ENCODE results near the gene BRIP1. TPM values are rescaled to one million over a fixed set of nuclear protein-coding genes. Genes with fewer than 3 reads are reported as not detected.
"Not testable (repeated sequence)": the region's sequence is repeated elsewhere in the genome, so short reads cannot be mapped to it uniquely, and the experiment has no call there.

The BRIP1 gene
- total RNA-seq, 2 donors from 2014 or later: 10.8 to 23.1 TPM

GRCh38 chr17:61668486-61668885, 194.8 kb downstream of the BRIP1 start:
- Mint-ChIP-seq H3K36me3 (no peaks in the 10 kb centered on the region), H3K27ac (no peak overlapping the region), H3K9me3 (no peaks in the 10 kb centered on the region), H3K4me1 (ENCODE audit: low read depth in 2 of 2) (no peaks in the 10 kb centered on the region), H3K4me3 (no peak overlapping the region), H3K27me3 (peaks cover 12 to 15% of the 10 kb centered on the region in 2 donors)
- DNase-seq (ENCODE audit: low spot score): no peak
- ATAC-seq: no peak

- not testable (repeated sequence) for H3K4me1 Mint-ChIP-seq (ENCODE audit: low read depth in 2 of 2); H3K4me3 Mint-ChIP-seq; H3K27ac Mint-ChIP-seq; ATAC-seq; H3K36me3 Mint-ChIP-seq; DNase-seq (ENCODE audit: low spot score); H3K9me3 Mint-ChIP-seq
- H3K27me3 Mint-ChIP-seq: peaks cover 22 to 28% of the 10 kb centered on the region in 2 donors
Observed at GRCh38 chr17:61666406-61667088, 196.8 kb downstream of the BRIP1 start.

- no peak for DNase-seq (ENCODE audit: low spot score)
- Mint-ChIP-seq H3K9me3 (no peaks in the 10 kb centered on the region), H3K4me3 (no peak overlapping the region), H3K27ac (no peak overlapping the region), H3K4me1 (ENCODE audit: low read depth in 2 of 2) (no peaks in the 10 kb centered on the region), H3K27me3 (peaks cover 18 to 28% of the 10 kb centered on the region in 2 donors), H3K36me3 (no peaks in the 10 kb centered on the region)
- ATAC-seq: no peak
Observed at GRCh38 chr17:61663310-61663709, 200.0 kb downstream of the BRIP1 start.

- Mint-ChIP-seq H3K4me1 (ENCODE audit: low read depth in 2 of 2) (no peaks in the 10 kb centered on the region), H3K27ac (no peak overlapping the region), H3K4me3 (no peak overlapping the region), H3K9me3 (no peaks in the 10 kb centered on the region), H3K27me3 (peaks cover 18 to 28% of the 10 kb centered on the region in 2 donors), H3K36me3 (no peaks in the 10 kb centered on the region)
- DNase-seq (ENCODE audit: low spot score) (no peak), ATAC-seq (no peak)
Observed at GRCh38 chr17:61662741-61663140, 200.6 kb downstream of the BRIP1 start.

- Mint-ChIP-seq H3K9me3 (no peaks in the 10 kb centered on the region), H3K27ac (no peak overlapping the region), H3K36me3 (no peaks in the 10 kb centered on the region), H3K4me1 (ENCODE audit: low read depth in 2 of 2) (no peaks in the 10 kb centered on the region), H3K4me3 (no peak overlapping the region), H3K27me3 (peaks cover 18 to 29% of the 10 kb centered on the region in 2 donors)
- no peak for ATAC-seq
- DNase-seq (ENCODE audit: low spot score): no peak
Observed at GRCh38 chr17:61662186-61662585, 201.1 kb downstream of the BRIP1 start.

GRCh38 chr17:61660746-61661485, 202.4 kb downstream of the BRIP1 start:
- no peaks in the 10 kb centered on the region for H3K36me3 Mint-ChIP-seq
- H3K4me3 Mint-ChIP-seq: no peak overlapping the region
- H3K9me3 Mint-ChIP-seq: no peaks in the 10 kb centered on the region
- peaks cover 16 to 34% of the 10 kb centered on the region in 2 donors for H3K27me3 Mint-ChIP-seq
- no peak for DNase-seq (ENCODE audit: low spot score)
- H3K27ac Mint-ChIP-seq: no peak overlapping the region
- ATAC-seq: no peak
- H3K4me1 Mint-ChIP-seq (ENCODE audit: low read depth in 2 of 2): no peaks in the 10 kb centered on the region

- H3K4me1 Mint-ChIP-seq (ENCODE audit: low read depth in 2 of 2): no peaks in the 10 kb centered on the region
- no peak for DNase-seq (ENCODE audit: low spot score)
- no peak overlapping the region for H3K27ac Mint-ChIP-seq
- peaks cover 14 to 32% of the 10 kb centered on the region in 2 donors for H3K27me3 Mint-ChIP-seq
- no peak overlapping the region for H3K4me3 Mint-ChIP-seq
- ATAC-seq: no peak
- no peaks in the 10 kb centered on the region for H3K36me3 Mint-ChIP-seq
- H3K9me3 Mint-ChIP-seq: no peaks in the 10 kb centered on the region
Observed at GRCh38 chr17:61659437-61659836, 203.9 kb downstream of the BRIP1 start.

GRCh38 chr17:61658183-61658582, 205.1 kb downstream of the BRIP1 start:
- ATAC-seq (no peak), DNase-seq (ENCODE audit: low spot score) (no peak)
- Mint-ChIP-seq H3K4me1 (ENCODE audit: low read depth in 2 of 2) (no peaks in the 10 kb centered on the region), H3K36me3 (no peaks in the 10 kb centered on the region), H3K4me3 (no peak overlapping the region), H3K9me3 (no peaks in the 10 kb centered on the region), H3K27ac (no peak overlapping the region), H3K27me3 (peaks cover 17 to 35% of the 10 kb centered on the region in 2 donors)

- Mint-ChIP-seq H3K9me3 (no peaks in the 10 kb centered on the region), H3K4me3 (no peak overlapping the region), H3K27ac (no peak overlapping the region), H3K27me3 (peaks cover 11 to 35% of the 10 kb centered on the region in 2 donors), H3K36me3 (no peaks in the 10 kb centered on the region), H3K4me1 (ENCODE audit: low read depth in 2 of 2) (no peaks in the 10 kb centered on the region)
- DNase-seq (ENCODE audit: low spot score) (no peak), ATAC-seq (no peak)
Observed at GRCh38 chr17:61657338-61657737, 206.0 kb downstream of the BRIP1 start.

GRCh38 chr17:61656721-61657217, 206.6 kb downstream of the BRIP1 start:
- Mint-ChIP-seq H3K27ac (no peak overlapping the region), H3K27me3 (peaks cover 10 to 36% of the 10 kb centered on the region in 2 donors), H3K9me3 (no peaks in the 10 kb centered on the region), H3K4me3 (no peak overlapping the region), H3K36me3 (no peaks in the 10 kb centered on the region), H3K4me1 (ENCODE audit: low read depth in 2 of 2) (no peaks in the 10 kb centered on the region)
- ATAC-seq: no peak
- no peak for DNase-seq (ENCODE audit: low spot score)

- DNase-seq (ENCODE audit: low spot score): no peak
- no peaks in the 10 kb centered on the region for H3K4me1 Mint-ChIP-seq (ENCODE audit: low read depth in 2 of 2)
- H3K27me3 Mint-ChIP-seq: peaks cover 21 to 44% of the 10 kb centered on the region in 2 donors
- no peak overlapping the region for H3K27ac Mint-ChIP-seq
- H3K36me3 Mint-ChIP-seq: peaks cover 8% of the 10 kb centered on the region
- no peak overlapping the region for H3K4me3 Mint-ChIP-seq
- ATAC-seq: no peak
- H3K9me3 Mint-ChIP-seq: no peaks in the 10 kb centered on the region
Observed at GRCh38 chr17:61650749-61651148, 212.6 kb downstream of the BRIP1 start.

- no peak for DNase-seq (ENCODE audit: low spot score)
- Mint-ChIP-seq H3K27ac (no peak overlapping the region), H3K9me3 (no peaks in the 10 kb centered on the region), H3K4me3 (no peak overlapping the region), H3K36me3 (peaks cover 8% of the 10 kb centered on the region), H3K4me1 (ENCODE audit: low read depth in 2 of 2) (no peaks in the 10 kb centered on the region), H3K27me3 (peaks cover 25 to 42% of the 10 kb centered on the region in 2 donors)
- ATAC-seq: no peak
Observed at GRCh38 chr17:61648587-61648986, 214.7 kb downstream of the BRIP1 start.

- ATAC-seq: no peak
- no peaks in the 10 kb centered on the region for H3K9me3 Mint-ChIP-seq
- DNase-seq (ENCODE audit: low spot score): no peak
- no peak overlapping the region for H3K4me3 Mint-ChIP-seq
- H3K36me3 Mint-ChIP-seq: peaks cover 8% of the 10 kb centered on the region
- no peak overlapping the region for H3K27ac Mint-ChIP-seq
- peaks cover 24 to 32% of the 10 kb centered on the region in 2 donors for H3K27me3 Mint-ChIP-seq
- H3K4me1 Mint-ChIP-seq (ENCODE audit: low read depth in 2 of 2): no peaks in the 10 kb centered on the region
Observed at GRCh38 chr17:61647047-61647446, 216.3 kb downstream of the BRIP1 start.

- DNase-seq (ENCODE audit: low spot score) (no peak), ATAC-seq (no peak)
- peaks cover 8% of the 10 kb centered on the region for H3K36me3 Mint-ChIP-seq
- H3K4me1 Mint-ChIP-seq (ENCODE audit: low read depth in 2 of 2): no peaks in the 10 kb centered on the region
- no peak overlapping the region for H3K4me3 Mint-ChIP-seq
- no peak overlapping the region for H3K27ac Mint-ChIP-seq
- no peaks in the 10 kb centered on the region for H3K9me3 Mint-ChIP-seq
- H3K27me3 Mint-ChIP-seq: peaks cover 21 to 26% of the 10 kb centered on the region in 2 donors
Observed at GRCh38 chr17:61646482-61646881, 216.8 kb downstream of the BRIP1 start.

All from natural killer cell treated with Interleukin-12 subunit alpha and Interleukin-12 subunit beta and Interleukin-15 and Interleukin-18, amount 100 ng/mL, for 72 hours (primary cell).